Measurements from ENCODE around the gene APOC4.

APOC4 gene

GRCh38 chr19:44900328-44901244, 41.5 kb upstream of the APOC4 start:
- Histone ChIP-seq H3K27ac (ENCODE audit: insufficient read depth in 1 of 2, low read depth in 1 of 2, low read length in 2 of 2, poor library complexity in 1 of 2, severe bottlenecking in 2 of 2) (no peak overlapping the region), H3K9me3 (ENCODE audit: control extremely low read depth in 1 of 5, control insufficient read depth in 4 of 5, insufficient read depth in 2 of 5, low read depth in 1 of 5, low read length in 4 of 5) (no peaks in the 10 kb centered on the region), H3K4me3 (ENCODE audit: control insufficient read depth in 1 of 7, extremely low read depth in 1 of 7, insufficient read depth in 4 of 7, low read depth in 2 of 7, low read length in 6 of 7) (no peak overlapping the region), H3K36me3 (ENCODE audit: control insufficient read depth in 4 of 4, insufficient read depth in 4 of 4, low read length in 3 of 4) (peaks cover 10 to 76% (median 45%) of the 10 kb centered on the region in 4 experiments), H3K4me1 (ENCODE audit: control extremely low read depth in 1 of 4, control insufficient read depth in 4 of 4, insufficient read depth in 4 of 4, low read length in 3 of 4) (peaks cover 0 to 5% (median 3%) of the 10 kb centered on the region in 4 experiments), H3K27me3 (replicated peaks in 2 of 5; ENCODE audit: control insufficient read depth in 4 of 5, insufficient read depth in 5 of 5, low read length in 4 of 5) (peaks cover 0 to 9% (median 4%) of the 10 kb centered on the region in 5 experiments)
- 99% methylated on average over 17 of the region's 19 CpGs for WGBS (ENCODE audit: insufficient coverage)
- ChIA-PET POLR2A (interaction anchor here (0.6 kb wide), 1 partner anchor 369 kb away, joined by 3 read pairs; no protein-coding TSS in a partner anchor), CTCF (interaction anchor here (7.9 kb wide), 1 partner anchor 52 kb away, joined by 102 read pairs; the partner anchor contains the start of gene CLPTM1)
- no peak for DNase-seq

GRCh38 chr19:44903216-44903601, 38.8 kb upstream of the APOC4 start:
- no peaks in the 10 kb centered on the region for H3K9me3 ChIP-seq (ENCODE audit: control extremely low read depth in 1 of 5, control insufficient read depth in 4 of 5, insufficient read depth in 2 of 5, low read depth in 1 of 5, low read length in 4 of 5)
- H3K4me1 ChIP-seq (ENCODE audit: control extremely low read depth in 1 of 4, control insufficient read depth in 4 of 4, insufficient read depth in 4 of 4, low read length in 3 of 4): peaks cover 0 to 13% (median 10%) of the 10 kb centered on the region in 4 experiments
- no peak overlapping the region for H3K27ac ChIP-seq (ENCODE audit: insufficient read depth in 1 of 2, low read depth in 1 of 2, low read length in 2 of 2, poor library complexity in 1 of 2, severe bottlenecking in 2 of 2)
- WGBS (ENCODE audit: insufficient coverage): 78% methylated on average over 5 of the region's 15 CpGs
- H3K27me3 ChIP-seq (replicated peaks in 2 of 5; ENCODE audit: control insufficient read depth in 4 of 5, insufficient read depth in 5 of 5, low read length in 4 of 5): peaks cover 0 to 23% (median 4%) of the 10 kb centered on the region in 5 experiments
- no peak for DNase-seq
- POLR2A ChIA-PET: no interaction called here
- CTCF ChIA-PET: interaction anchor here (0.9 to 7.9 kb wide), 6 partner anchors 9 to 54 kb away, joined by 3 to 102 read pairs (median 4); partner anchors contain the start of gene CLPTM1
- no peak overlapping the region for H3K4me3 ChIP-seq (ENCODE audit: control insufficient read depth in 1 of 7, extremely low read depth in 1 of 7, insufficient read depth in 4 of 7, low read depth in 2 of 7, low read length in 6 of 7)
- H3K36me3 ChIP-seq (ENCODE audit: control insufficient read depth in 4 of 4, insufficient read depth in 4 of 4, low read length in 3 of 4): peaks cover 5 to 51% (median 23%) of the 10 kb centered on the region in 4 experiments

DNA sequence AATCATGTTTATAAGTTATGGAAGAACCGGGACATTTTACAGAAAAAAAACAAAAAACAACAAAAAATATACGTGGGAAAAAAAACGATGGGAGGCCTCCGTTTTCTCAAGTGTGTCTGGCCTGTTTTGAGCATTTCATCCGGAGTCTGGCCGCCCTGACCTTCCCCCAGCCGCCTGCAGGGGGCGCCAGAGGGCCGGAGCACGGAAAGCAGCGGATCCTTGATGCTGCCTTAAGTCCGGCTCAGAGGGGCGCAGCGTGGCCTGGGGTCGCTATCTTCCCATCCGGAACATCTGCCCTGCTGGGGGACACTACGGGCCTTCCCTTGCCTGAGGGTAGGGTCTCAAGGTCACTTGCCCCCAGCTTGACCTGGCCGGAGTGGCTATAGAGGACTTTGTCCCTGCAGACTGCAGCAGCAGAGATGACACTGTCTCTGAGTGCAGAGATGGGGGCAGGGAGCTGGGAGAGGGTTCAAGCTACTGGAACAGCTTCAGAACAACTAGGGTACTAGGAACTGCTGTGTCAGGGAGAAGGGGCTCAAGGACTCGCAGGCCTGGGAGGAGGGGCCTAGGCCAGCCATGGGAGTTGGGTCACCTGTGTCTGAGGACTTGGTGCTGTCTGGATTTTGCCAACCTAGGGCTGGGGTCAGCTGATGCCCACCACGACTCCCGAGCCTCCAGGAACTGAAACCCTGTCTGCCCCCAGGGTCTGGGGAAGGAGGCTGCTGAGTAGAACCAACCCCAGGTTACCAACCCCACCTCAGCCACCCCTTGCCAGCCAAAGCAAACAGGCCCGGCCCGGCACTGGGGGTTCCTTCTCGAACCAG, 38.2 kb upstream of the APOC4 start:
- Histone ChIP-seq H3K4me1 (ENCODE audit: control extremely low read depth in 1 of 4, control insufficient read depth in 4 of 4, insufficient read depth in 4 of 4, low read length in 3 of 4) (peaks cover 0 to 13% (median 10%) of the 10 kb centered on the region in 4 experiments), H3K4me3 (ENCODE audit: control insufficient read depth in 1 of 7, extremely low read depth in 1 of 7, insufficient read depth in 4 of 7, low read depth in 2 of 7, low read length in 6 of 7) (no peak overlapping the region), H3K9me3 (ENCODE audit: control extremely low read depth in 1 of 5, control insufficient read depth in 4 of 5, insufficient read depth in 2 of 5, low read depth in 1 of 5, low read length in 4 of 5) (no peaks in the 10 kb centered on the region), H3K36me3 (ENCODE audit: control insufficient read depth in 4 of 4, insufficient read depth in 4 of 4, low read length in 3 of 4) (peaks cover 5 to 49% (median 23%) of the 10 kb centered on the region in 4 experiments), H3K27me3 (replicated peaks in 2 of 5; ENCODE audit: control insufficient read depth in 4 of 5, insufficient read depth in 5 of 5, low read length in 4 of 5) (peaks cover 0 to 23% (median 4%) of the 10 kb centered on the region in 5 experiments), H3K27ac (ENCODE audit: insufficient read depth in 1 of 2, low read depth in 1 of 2, low read length in 2 of 2, poor library complexity in 1 of 2, severe bottlenecking in 2 of 2) (no peak overlapping the region)
- CTCF ChIA-PET: interaction anchor here (0.7 to 7.9 kb wide), 11 partner anchors 10 to 161 kb away, joined by 3 to 102 read pairs (median 4); partner anchors contain the start of gene CLPTM1
- 35% methylated on average over 23 of the region's 24 CpGs for WGBS (ENCODE audit: insufficient coverage)
- POLR2A ChIA-PET: no interaction called here
- DNase-seq: peak; percentile 49 to 73 (median 70)

- Histone ChIP-seq H3K4me3 (ENCODE audit: control insufficient read depth in 1 of 7, extremely low read depth in 1 of 7, insufficient read depth in 4 of 7, low read depth in 2 of 7, low read length in 6 of 7) (no peak overlapping the region), H3K36me3 (ENCODE audit: control insufficient read depth in 4 of 4, insufficient read depth in 4 of 4, low read length in 3 of 4) (peaks cover 5 to 47% (median 21%) of the 10 kb centered on the region in 4 experiments), H3K4me1 (ENCODE audit: control extremely low read depth in 1 of 4, control insufficient read depth in 4 of 4, insufficient read depth in 4 of 4, low read length in 3 of 4) (peaks cover 0 to 13% (median 10%) of the 10 kb centered on the region in 4 experiments), H3K27ac (ENCODE audit: insufficient read depth in 1 of 2, low read depth in 1 of 2, low read length in 2 of 2, poor library complexity in 1 of 2, severe bottlenecking in 2 of 2) (no peak overlapping the region), H3K27me3 (replicated peaks in 2 of 5; ENCODE audit: control insufficient read depth in 4 of 5, insufficient read depth in 5 of 5, low read length in 4 of 5) (peaks cover 0 to 23% (median 4%) of the 10 kb centered on the region in 5 experiments), H3K9me3 (ENCODE audit: control extremely low read depth in 1 of 5, control insufficient read depth in 4 of 5, insufficient read depth in 2 of 5, low read depth in 1 of 5, low read length in 4 of 5) (no peaks in the 10 kb centered on the region)
- DNase-seq: peak in 2 of 3 donors; percentile 38 to 40
- 90% methylated on average over 11 of the region's 12 CpGs for WGBS (ENCODE audit: insufficient coverage)
- POLR2A ChIA-PET: interaction anchor here (0.6 kb wide), 1 partner anchor 33 kb away, joined by 3 read pairs; no protein-coding TSS in a partner anchor
- CTCF ChIA-PET: interaction anchor here (0.7 to 7.9 kb wide), 11 partner anchors 9 to 161 kb away, joined by 3 to 102 read pairs (median 4); partner anchors contain the start of gene CLPTM1
Measured at GRCh38 chr19:44904426-44904994, 37.5 kb upstream of the APOC4 start.

DNA sequence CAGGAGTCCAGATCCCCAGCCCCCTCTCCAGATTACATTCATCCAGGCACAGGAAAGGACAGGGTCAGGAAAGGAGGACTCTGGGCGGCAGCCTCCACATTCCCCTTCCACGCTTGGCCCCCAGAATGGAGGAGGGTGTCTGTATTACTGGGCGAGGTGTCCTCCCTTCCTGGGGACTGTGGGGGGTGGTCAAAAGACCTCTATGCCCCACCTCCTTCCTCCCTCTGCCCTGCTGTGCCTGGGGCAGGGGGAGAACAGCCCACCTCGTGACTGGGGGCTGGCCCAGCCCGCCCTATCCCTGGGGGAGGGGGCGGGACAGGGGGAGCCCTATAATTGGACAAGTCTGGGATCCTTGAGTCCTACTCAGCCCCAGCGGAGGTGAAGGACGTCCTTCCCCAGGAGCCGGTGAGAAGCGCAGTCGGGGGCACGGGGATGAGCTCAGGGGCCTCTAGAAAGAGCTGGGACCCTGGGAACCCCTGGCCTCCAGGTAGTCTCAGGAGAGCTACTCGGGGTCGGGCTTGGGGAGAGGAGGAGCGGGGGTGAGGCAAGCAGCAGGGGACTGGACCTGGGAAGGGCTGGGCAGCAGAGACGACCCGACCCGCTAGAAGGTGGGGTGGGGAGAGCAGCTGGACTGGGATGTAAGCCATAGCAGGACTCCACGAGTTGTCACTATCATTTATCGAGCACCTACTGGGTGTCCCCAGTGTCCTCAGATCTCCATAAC, 36.4 kb upstream of the APOC4 start, which contains the start of gene APOE:
Gene APOE (plus strand): TSS at position 360 of the 724 bp plus-strand sequence. CDS start 829 bp downstream, outside the sequence.
- WGBS (ENCODE audit: insufficient coverage): 2% methylated on average over 14 of the region's 20 CpGs
- CTCF ChIA-PET: interaction anchor here (0.6 to 7.9 kb wide), 8 partner anchors 11 to 160 kb away, joined by 3 to 102 read pairs (median 4); partner anchors contain the start of gene CLPTM1

More for the DNA sequence above, 36.4 kb upstream of the APOC4 start, which contains the start of gene APOE:
- Histone ChIP-seq H3K9me3 (ENCODE audit: control extremely low read depth in 1 of 5, control insufficient read depth in 4 of 5, insufficient read depth in 2 of 5, low read depth in 1 of 5, low read length in 4 of 5) (no peaks in the 10 kb centered on the region), H3K4me3 (ENCODE audit: control insufficient read depth in 1 of 7, extremely low read depth in 1 of 7, insufficient read depth in 4 of 7, low read depth in 2 of 7, low read length in 6 of 7) (peak within 1 kb of the TSS in 3 of 7 experiments; percentile 11 to 39 (median 28)), H3K27me3 (replicated peaks in 2 of 5; ENCODE audit: control insufficient read depth in 4 of 5, insufficient read depth in 5 of 5, low read length in 4 of 5) (peaks cover 0 to 23% (median 4%) of the 10 kb centered on the region in 5 experiments), H3K27ac (ENCODE audit: insufficient read depth in 1 of 2, low read depth in 1 of 2, low read length in 2 of 2, poor library complexity in 1 of 2, severe bottlenecking in 2 of 2) (peak within 1 kb of the TSS in 1 of 2 experiments; percentile 66), H3K36me3 (ENCODE audit: control insufficient read depth in 4 of 4, insufficient read depth in 4 of 4, low read length in 3 of 4) (peaks cover 2 to 37% (median 16%) of the 10 kb centered on the region in 4 experiments), H3K4me1 (ENCODE audit: control extremely low read depth in 1 of 4, control insufficient read depth in 4 of 4, insufficient read depth in 4 of 4, low read length in 3 of 4) (peaks cover 0 to 15% (median 13%) of the 10 kb centered on the region in 4 experiments)
- peak in 1 of 3 donors; percentile 13 for DNase-seq
- POLR2A ChIA-PET: interaction anchor here (0.5 to 0.6 kb wide), 3 partner anchors 11 to 35 kb away, joined by 3 to 7 read pairs (median 5); no protein-coding TSS in a partner anchor

All from common myeloid progenitor, CD34-positive (primary cell).